GM18502 (cell line): ENCODE data around the gene KHDC1.
"Not testable (repeated sequence)": the region's sequence is repeated elsewhere in the genome, so short reads cannot be mapped to it uniquely, and the experiment has no call there.

Experiments used
- ATAC-seq: cut with Tn5 transposase; IDR thresholded peaks from one replicate; pipeline ENCODE4 v1.9.1; 2021; ENCODE audit warnings: mild to moderate bottlenecking; ENCODE audit not compliant: unreplicated experiment, poor library complexity

Gene KHDC1

GRCh38 chr6:73252703-73253102 is 10.3 kb downstream of the KHDC1 start:
- ATAC-seq, result no peak

GRCh38 chr6:73250016-73250415 is 13.0 kb downstream of the KHDC1 start:
- no peak for ATAC-seq

GRCh38 chr6:73248192-73248903 is 14.6 kb downstream of the KHDC1 start:
- ATAC-seq, result no peak

GRCh38 chr6:73242001-73242400 is 21.0 kb downstream of the KHDC1 start:
- ATAC-seq, result no peak

GRCh38 chr6:73240730-73241129 is 22.3 kb downstream of the KHDC1 start:
- ATAC-seq, result no peak

GRCh38 chr6:73236144-73236750 is 26.7 kb downstream of the KHDC1 start:
- no peak for ATAC-seq

- ATAC-seq, result no peak
Observed at GRCh38 chr6:73234733-73235132, 28.3 kb downstream of the KHDC1 start.

- not testable (repeated sequence) for ATAC-seq
Observed at GRCh38 chr6:73233971-73234370, 29.0 kb downstream of the KHDC1 start.

- no peak for ATAC-seq
Observed at GRCh38 chr6:73233048-73233447, 29.9 kb downstream of the KHDC1 start.

GRCh38 chr6:73231986-73232391 is 31.0 kb downstream of the KHDC1 start:
- no peak for ATAC-seq

- no peak for ATAC-seq
Observed at GRCh38 chr6:73227606-73228255, 35.3 kb downstream of the KHDC1 start.

GRCh38 chr6:73225396-73225795 is 37.6 kb downstream of the KHDC1 start, which contains the start of gene KHDC1L:
KHDC1L (minus strand) TSS chr6:73225496; CDS start chr6:73225408, 88 bp downstream.
- no peak for ATAC-seq

GRCh38 chr6:73216859-73217258 is 46.1 kb downstream of the KHDC1 start:
- ATAC-seq, result no peak

- ATAC-seq, result no peak
Observed at GRCh38 chr6:73209117-73209516, 53.9 kb downstream of the KHDC1 start.

- ATAC-seq, result no peak
Observed at GRCh38 chr6:73207221-73207837, 55.7 kb downstream of the KHDC1 start.

GRCh38 chr6:73204252-73204651 is 58.7 kb downstream of the KHDC1 start:
- ATAC-seq, result no peak

- no peak for ATAC-seq
Observed at GRCh38 chr6:73203098-73203497, 59.9 kb downstream of the KHDC1 start.

GRCh38 chr6:73200735-73201134 is 62.3 kb downstream of the KHDC1 start:
- no peak for ATAC-seq

GRCh38 chr6:73200247-73200646 is 62.7 kb downstream of the KHDC1 start:
- no peak for ATAC-seq

- no peak for ATAC-seq
Observed at GRCh38 chr6:73194744-73195143, 68.3 kb downstream of the KHDC1 start.

GRCh38 chr6:73193302-73193701 is 69.7 kb downstream of the KHDC1 start:
- not testable (repeated sequence) for ATAC-seq
